Nephron progenitor cell (in vitro differentiated cells): ENCODE results near the gene CENPP.

ENCODE experiments used
- DNase-seq: peaks from one replicate; pipeline ENCODE4 v3.0.0; 2021
- H3K27ac Mint-ChIP-seq: 2 replicates; pipeline ENCODE4 v1.8.0; 2021; ENCODE audit warnings: mild to moderate bottlenecking, moderate library complexity, mixed read lengths
- H3K27me3 Mint-ChIP-seq: 2 replicates; pipeline ENCODE4 v1.8.0; 2021; ENCODE audit warnings: mild to moderate bottlenecking, low read depth, mixed read lengths; ENCODE audit not compliant: poor library complexity
- H3K36me3 Mint-ChIP-seq: 2 replicates; pipeline ENCODE4 v1.8.0; 2021; ENCODE audit warnings: low read depth, mixed read lengths
- H3K4me1 Mint-ChIP-seq: 2 replicates; pipeline ENCODE4 v1.8.0; 2021; ENCODE audit warnings: mixed read lengths
- H3K4me3 Mint-ChIP-seq: 2 replicates; pipeline ENCODE4 v1.8.0; 2021; ENCODE audit warnings: mild to moderate bottlenecking, moderate library complexity, mixed read lengths
- H3K9me3 Mint-ChIP-seq: 2 replicates; pipeline ENCODE4 v1.8.0; 2021; ENCODE audit warnings: mild to moderate bottlenecking, moderate library complexity, mixed read lengths
- TF ChIP-seq, protein P1 (sequence below): fragments of 200-600 bp; sonication (generic); IDR thresholded peaks from 2 replicates; pipeline ENCODE4 v1.5.0; 2021; ENCODE audit warnings: antibody characterized with exemption

Gene CENPP

DNA sequence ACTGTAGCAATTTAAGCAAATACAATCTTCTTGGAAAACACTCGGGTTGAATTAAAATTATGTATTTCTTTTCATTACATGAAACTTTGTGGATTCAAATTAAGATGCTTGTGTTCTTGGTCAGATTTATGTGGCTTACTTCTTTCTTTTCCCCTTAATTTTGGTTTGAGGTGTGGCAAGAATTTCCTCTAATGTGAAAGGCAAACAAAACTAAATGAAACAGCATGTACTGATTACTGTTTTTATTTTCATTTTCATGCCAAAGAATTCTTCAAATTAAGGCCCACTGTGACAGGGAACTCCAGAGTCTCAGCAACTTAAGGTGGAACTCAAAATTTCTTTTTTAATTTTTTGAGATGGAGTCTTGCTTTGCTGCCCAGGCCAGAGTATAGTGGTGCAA is 98.6 kb downstream of the CENPP start, which contains the start of gene OMD:
TSS of gene OMD (minus strand) at position 132 of the 400 bp plus-strand sequence. CDS start 6,913 bp downstream, outside the sequence.
- no peak within 1 kb of the TSS for H3K4me3 Mint-ChIP-seq
- H3K4me1 Mint-ChIP-seq: no peaks in the 10 kb centered on the region
- H3K36me3 Mint-ChIP-seq: no peaks in the 10 kb centered on the region
- H3K27ac Mint-ChIP-seq: no peak within 1 kb of the TSS
- TF ChIP-seq, protein P1, sequence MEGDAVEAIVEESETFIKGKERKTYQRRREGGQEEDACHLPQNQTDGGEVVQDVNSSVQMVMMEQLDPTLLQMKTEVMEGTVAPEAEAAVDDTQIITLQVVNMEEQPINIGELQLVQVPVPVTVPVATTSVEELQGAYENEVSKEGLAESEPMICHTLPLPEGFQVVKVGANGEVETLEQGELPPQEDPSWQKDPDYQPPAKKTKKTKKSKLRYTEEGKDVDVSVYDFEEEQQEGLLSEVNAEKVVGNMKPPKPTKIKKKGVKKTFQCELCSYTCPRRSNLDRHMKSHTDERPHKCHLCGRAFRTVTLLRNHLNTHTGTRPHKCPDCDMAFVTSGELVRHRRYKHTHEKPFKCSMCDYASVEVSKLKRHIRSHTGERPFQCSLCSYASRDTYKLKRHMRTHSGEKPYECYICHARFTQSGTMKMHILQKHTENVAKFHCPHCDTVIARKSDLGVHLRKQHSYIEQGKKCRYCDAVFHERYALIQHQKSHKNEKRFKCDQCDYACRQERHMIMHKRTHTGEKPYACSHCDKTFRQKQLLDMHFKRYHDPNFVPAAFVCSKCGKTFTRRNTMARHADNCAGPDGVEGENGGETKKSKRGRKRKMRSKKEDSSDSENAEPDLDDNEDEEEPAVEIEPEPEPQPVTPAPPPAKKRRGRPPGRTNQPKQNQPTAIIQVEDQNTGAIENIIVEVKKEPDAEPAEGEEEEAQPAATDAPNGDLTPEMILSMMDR: no peak
- no peaks in the 10 kb centered on the region for H3K9me3 Mint-ChIP-seq
- DNase-seq: no peak
- no peaks in the 10 kb centered on the region for H3K27me3 Mint-ChIP-seq

DNA sequence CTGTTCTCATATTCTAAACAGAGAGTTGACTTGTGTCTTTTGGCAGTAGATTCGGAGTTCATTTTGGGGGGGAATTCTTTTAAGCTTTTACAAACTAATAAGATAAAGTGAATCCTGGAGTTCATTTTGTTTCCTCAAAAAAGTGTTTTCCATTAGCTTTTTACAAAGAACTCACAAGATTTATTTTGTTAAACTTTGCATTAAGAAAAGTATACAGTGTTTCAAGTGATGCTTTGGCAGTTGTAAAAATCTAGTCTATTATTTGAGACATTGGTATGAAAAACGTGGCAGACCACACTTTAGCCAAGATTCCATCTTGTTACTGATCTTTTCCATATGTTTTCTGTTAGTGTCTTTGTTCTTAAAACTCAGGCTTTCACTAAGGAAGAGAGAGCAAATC is 99.7 kb downstream of the CENPP start:
- Mint-ChIP-seq H3K4me1 (no peaks in the 10 kb centered on the region), H3K4me3 (no peak overlapping the region), H3K27me3 (no peaks in the 10 kb centered on the region), H3K36me3 (no peaks in the 10 kb centered on the region), H3K9me3 (no peaks in the 10 kb centered on the region), H3K27ac (peak overlapping the region; percentile 14)
- TF ChIP-seq, protein P1: no peak
- DNase-seq: no peak

DNA sequence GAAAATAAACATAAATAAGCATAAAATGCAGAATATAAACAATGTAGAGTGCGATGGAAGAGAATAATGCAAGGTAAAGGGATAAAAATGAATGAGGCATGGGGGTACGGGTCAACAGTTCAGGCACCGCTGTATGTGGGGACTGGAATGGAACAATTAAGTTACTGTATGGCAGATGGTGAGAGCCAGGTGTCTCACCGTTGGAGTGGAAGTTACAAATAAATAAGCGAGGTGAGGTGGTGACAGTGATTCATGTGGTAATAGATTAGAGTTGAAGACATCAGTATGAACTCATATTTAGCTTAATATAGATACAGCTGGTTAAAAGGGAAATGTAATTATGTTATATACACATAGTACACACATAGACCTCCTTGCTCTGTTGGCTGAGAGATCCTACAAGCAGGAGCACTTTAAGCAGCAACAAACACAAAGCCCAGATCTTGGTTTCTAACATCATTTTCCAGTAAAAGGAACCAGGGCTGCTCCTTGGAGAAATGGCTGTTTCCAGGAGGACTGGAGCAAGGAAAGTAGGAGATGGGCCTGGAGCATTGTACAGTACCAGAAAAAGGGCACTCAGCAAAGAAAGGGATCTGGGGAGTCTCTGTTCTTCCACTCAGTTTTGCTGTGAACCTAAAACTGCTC is 100.9 kb downstream of the CENPP start:
- TF ChIP-seq, protein P1: no peak
- Mint-ChIP-seq H3K27ac (no peak overlapping the region), H3K36me3 (no peaks in the 10 kb centered on the region), H3K4me3 (no peak overlapping the region), H3K4me1 (no peaks in the 10 kb centered on the region), H3K27me3 (no peaks in the 10 kb centered on the region), H3K9me3 (no peaks in the 10 kb centered on the region)
- no peak for DNase-seq

- TF ChIP-seq, protein P1: no peak
- Mint-ChIP-seq H3K9me3 (no peaks in the 10 kb centered on the region), H3K27ac (no peak overlapping the region), H3K4me1 (no peaks in the 10 kb centered on the region), H3K36me3 (no peaks in the 10 kb centered on the region), H3K4me3 (no peak overlapping the region), H3K27me3 (no peaks in the 10 kb centered on the region)
- no peak for DNase-seq
Measured at GRCh38 chr9:92429836-92430235, 104.1 kb downstream of the CENPP start.

DNA sequence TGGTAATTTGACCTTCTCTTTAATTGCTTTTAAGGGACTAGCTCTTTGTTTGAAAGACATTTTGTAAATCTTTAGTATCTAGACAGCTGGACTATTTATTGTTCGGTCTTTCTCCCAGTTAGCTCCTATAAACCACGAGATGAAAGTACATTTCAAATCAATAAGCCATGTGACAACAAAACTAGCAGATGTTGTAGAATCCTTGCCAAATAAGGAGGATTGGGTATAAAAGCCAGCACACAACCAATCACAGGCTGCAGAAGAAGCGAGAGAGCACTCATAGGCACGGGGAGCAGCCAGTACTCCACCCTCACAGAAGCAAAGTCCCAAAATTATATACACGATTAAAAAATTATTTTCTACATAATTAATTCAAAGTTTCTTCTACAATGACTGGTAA is 106.6 kb downstream of the CENPP start:
- Mint-ChIP-seq H3K9me3 (no peaks in the 10 kb centered on the region), H3K27ac (no peak overlapping the region), H3K36me3 (no peaks in the 10 kb centered on the region), H3K27me3 (no peaks in the 10 kb centered on the region), H3K4me1 (no peaks in the 10 kb centered on the region), H3K4me3 (no peak overlapping the region)
- DNase-seq: no peak
- TF ChIP-seq, protein P1: no peak

- TF ChIP-seq, protein P1: no peak
- Mint-ChIP-seq H3K27ac (no peak overlapping the region), H3K27me3 (no peaks in the 10 kb centered on the region), H3K4me1 (no peaks in the 10 kb centered on the region), H3K4me3 (no peak overlapping the region), H3K36me3 (no peaks in the 10 kb centered on the region), H3K9me3 (no peaks in the 10 kb centered on the region)
- no peak for DNase-seq
Measured at GRCh38 chr9:92432972-92433548, 107.3 kb downstream of the CENPP start.
